Measurements from ENCODE around the gene C17orf50.

DNA sequence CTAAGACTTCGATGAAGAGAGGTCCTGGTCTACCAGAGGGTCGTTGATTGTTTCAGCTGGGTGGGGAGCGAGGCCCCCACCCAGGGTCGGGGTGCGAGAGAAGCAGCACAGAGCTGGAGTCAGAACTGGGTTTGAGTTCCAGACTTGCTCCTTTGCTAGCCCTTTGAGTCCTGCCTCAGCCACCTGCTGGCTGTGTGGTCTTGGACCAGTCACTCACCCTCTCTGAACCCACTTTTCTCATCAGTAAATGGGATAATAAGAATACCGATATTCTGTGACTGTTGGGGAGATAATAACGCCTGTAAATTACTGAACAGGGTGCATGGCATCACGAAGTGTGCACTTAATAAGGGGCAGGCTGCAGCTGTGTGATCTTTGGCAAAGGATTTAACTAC is 35.2 kb downstream of the C17orf50 start:
- TF ChIP-seq, protein P1, sequence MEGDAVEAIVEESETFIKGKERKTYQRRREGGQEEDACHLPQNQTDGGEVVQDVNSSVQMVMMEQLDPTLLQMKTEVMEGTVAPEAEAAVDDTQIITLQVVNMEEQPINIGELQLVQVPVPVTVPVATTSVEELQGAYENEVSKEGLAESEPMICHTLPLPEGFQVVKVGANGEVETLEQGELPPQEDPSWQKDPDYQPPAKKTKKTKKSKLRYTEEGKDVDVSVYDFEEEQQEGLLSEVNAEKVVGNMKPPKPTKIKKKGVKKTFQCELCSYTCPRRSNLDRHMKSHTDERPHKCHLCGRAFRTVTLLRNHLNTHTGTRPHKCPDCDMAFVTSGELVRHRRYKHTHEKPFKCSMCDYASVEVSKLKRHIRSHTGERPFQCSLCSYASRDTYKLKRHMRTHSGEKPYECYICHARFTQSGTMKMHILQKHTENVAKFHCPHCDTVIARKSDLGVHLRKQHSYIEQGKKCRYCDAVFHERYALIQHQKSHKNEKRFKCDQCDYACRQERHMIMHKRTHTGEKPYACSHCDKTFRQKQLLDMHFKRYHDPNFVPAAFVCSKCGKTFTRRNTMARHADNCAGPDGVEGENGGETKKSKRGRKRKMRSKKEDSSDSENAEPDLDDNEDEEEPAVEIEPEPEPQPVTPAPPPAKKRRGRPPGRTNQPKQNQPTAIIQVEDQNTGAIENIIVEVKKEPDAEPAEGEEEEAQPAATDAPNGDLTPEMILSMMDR (IDR thresholded peaks at IDR 0.05), result no peak
- TF ChIP-seq POLR2AphosphoS5 (IDR thresholded peaks at IDR 0.05) (no peak), EP300 (IDR thresholded peaks at IDR 0.05) (no peak), POLR2A (IDR thresholded peaks at IDR 0.05) (no peak)
